B cell (primary cell): ENCODE results near the gene FKBP1A.

Source experiments
- CTCF ChIP-seq: fragments of 200-600 bp; IDR thresholded peaks from one replicate; pipeline ENCODE4 v1.8.0; 2022; ENCODE audit warnings: antibody characterized with exemption, mild to moderate bottlenecking
- EZH2 ChIP-seq: IDR thresholded peaks from 2 replicates; pipeline ENCODE4 v1.6.1; 2012; ENCODE audit warnings: borderline replicate concordance, low read depth, mild to moderate bottlenecking, moderate library complexity, low read length; ENCODE audit not compliant: insufficient read depth, poor library complexity, severe bottlenecking

- no peak for TF ChIP-seq CTCF
- TF ChIP-seq EZH2 = no peak
Observed at GRCh38 chr20:1370548-1371110, 22.2 kb downstream of the FKBP1A start.
